HepG2 (cell line): Measurements from ENCODE around the gene COL2A1. TPM values are rescaled to one million over a fixed set of nuclear protein-coding genes. Genes with fewer than 3 reads are reported as not detected.

Experiments used
- ATAC-seq: fragments of 200-7000 bp; cut with Tn5 transposase; 3 replicates; pipeline ENCODE4 v1.9.1; 2020; ENCODE audit warnings: mild to moderate bottlenecking, moderate library complexity
- BruUV-seq: library from RNA; stranded (reverse); fragments of 400-500 nt; replicated peaks from 2 replicates; lab custom pipeline; 2021; lab: Mats Ljungman, UMichigan
- CTCF ChIA-PET: fragments of 300-600 bp; formaldehyde crosslinking; extraction: SDS; loops from one replicate; lab custom pipeline; 2021; ENCODE audit warnings: low total read pairs, inconsistent platforms, low intra/inter-chr PET ratio; lab: Yijun Ruan, JAX
- POLR2A ChIA-PET: fragments of 350-600 bp; sonication (Branson Sonifier 250); formaldehyde crosslinking; loops from one replicate; lab custom pipeline; 2020; ENCODE audit warnings: antibody characterized with exemption, inconsistent platforms; lab: Yijun Ruan, JAX
- DNase-seq: peaks from one replicate; pipeline ENCODE4 v3.0.0-alpha.2; 2015; ENCODE audit warnings: low spot score
- FAIRE-seq: peaks from 3 replicates; lab custom pipeline; 2011; peaks lifted over from hg19 to GRCh38; lab: Jason Lieb, UNC
- H2AFZ ChIP-seq: one replicate; pipeline ENCODE4 v1.6.1; 2011; ENCODE audit warnings: low read length, inconsistent platforms
- H3K27ac ChIP-seq: fragments of 300-600 bp; 3 replicates; pipeline ENCODE4 v1.8.0; 2011; ENCODE audit warnings: mixed run types, mild to moderate bottlenecking, mixed read lengths, low read length, inconsistent platforms; ENCODE audit not compliant: insufficient read depth; ENCODE audit errors: extremely low read length
- H3K27me3 ChIP-seq, 2 experiments: fragments of 200-600 bp in 1 of 2; 2 replicates in 1 of 2; 3 replicates in 1 of 2; pipeline versions ENCODE4 v1.6.0 to v1.8.0; 2011; ENCODE audit warnings: low read length in 2 of 2, mild to moderate bottlenecking in 2 of 2, moderate library complexity in 2 of 2, inconsistent platforms in 1 of 2; ENCODE audit not compliant: insufficient read depth in 2 of 2, control insufficient read depth in 1 of 2
- H3K36me3 ChIP-seq, 2 experiments: fragments of 200-600 bp in 1 of 2; replicated peaks in 1 of 2; 2 replicates in 1 of 2; 3 replicates in 1 of 2; pipeline versions ENCODE4 v1.5.1 to v1.8.0; 2011; ENCODE audit warnings: low read length in 2 of 2, inconsistent platforms in 1 of 2; ENCODE audit not compliant: insufficient read depth in 2 of 2, control insufficient read depth in 1 of 2
- H3K4me1 ChIP-seq: 2 replicates; pipeline ENCODE4 v1.5.1; 2012; ENCODE audit warnings: low read length, inconsistent platforms; ENCODE audit not compliant: insufficient read depth
- H3K4me2 ChIP-seq: 2 replicates; pipeline ENCODE4 v1.6.0; 2011; ENCODE audit warnings: low read depth, low read length, inconsistent platforms
- H3K4me3 ChIP-seq, 3 experiments: fragments of 200-600 bp in 1 of 3; sonication (generic), shearing (Covaris generic) in 1 of 3; replicated peaks in 1 of 3; 2 replicates each; pipeline ENCODE4 v1.5.1; 2011 to 2016; ENCODE audit warnings: low read length in 3 of 3, inconsistent platforms in 2 of 3, low read depth in 2 of 3, mild to moderate bottlenecking in 2 of 3, control low read depth in 1 of 3, mixed read lengths in 1 of 3; ENCODE audit not compliant: insufficient read depth in 1 of 3
- H3K79me2 ChIP-seq: one replicate; pipeline ENCODE4 v1.6.1; 2011; ENCODE audit warnings: low read length, inconsistent platforms; ENCODE audit not compliant: insufficient read depth
- H3K9ac ChIP-seq: 2 replicates; pipeline ENCODE4 v1.6.0; 2011; ENCODE audit warnings: mild to moderate bottlenecking, low read depth, low read length, inconsistent platforms; ENCODE audit not compliant: insufficient read depth
- H3K9me3 ChIP-seq: 2 replicates; pipeline ENCODE4 v1.5.1; 2012; ENCODE audit warnings: mild to moderate bottlenecking, low read length
- H4K20me1 ChIP-seq: 2 replicates; pipeline ENCODE4 v1.6.0; 2011; ENCODE audit warnings: inconsistent platforms, mild to moderate bottlenecking, low read length, moderate library complexity; ENCODE audit not compliant: insufficient read depth
- HNF1B ChIP-seq: sonication (generic); formaldehyde crosslinking; IDR thresholded peaks from 2 replicates; pipeline ENCODE4 v1.5.1; 2020; ENCODE audit warnings: mild to moderate bottlenecking, moderate library complexity, missing genetic modification reagents
- REPIN1 ChIP-seq: sonication (generic); formaldehyde crosslinking; IDR thresholded peaks from 2 replicates; pipeline ENCODE4 v1.8.0; 2022; ENCODE audit warnings: missing genetic modification reagents, low read depth, mild to moderate bottlenecking, borderline replicate concordance
- ZFAT ChIP-seq: sonication (generic); formaldehyde crosslinking; conservative IDR thresholded peaks from 2 replicates; pipeline ENCODE4 v1.8.1; 2023; ENCODE audit warnings: missing genetic modification reagents, inconsistent platforms
- ZNF816 ChIP-seq: sonication (generic); formaldehyde crosslinking; IDR thresholded peaks from 2 replicates; pipeline ENCODE4 v1.8.0; 2022; ENCODE audit warnings: missing genetic modification reagents, mild to moderate bottlenecking, borderline replicate concordance
- WGBS: methylation state at CpG from one replicate; pipeline ENCODE4 v1.1.6; 2017; ENCODE audit warnings: low lambda C conversion rate; 5-methylcytosine and 5-hydroxymethylcytosine counted together
- in situ Hi-C: cut with HindIII; loops from 2 replicates; pipeline ENCODE4 v1.10.0; 2017; ENCODE audit warnings: low pct_unique_long_range_greater_than_20kb; ENCODE audit not compliant: extremely low pct_ligation_motif_present
- intact Hi-C: fragments of 100-400 bp; cut with micrococcal nuclease; formaldehyde crosslinking; loops from one replicate; pipeline ENCODE4 v1.10.0; 2022; ENCODE audit not compliant: unreplicated experiment
- polyA plus RNA-seq, 8 experiments: library from polyadenylated mRNA; depleted of rRNA in 3 of 8; stranded (reverse) in 7 of 8; unstranded in 1 of 8; fragments of >200 nt; fragmentation: Illumina TruSeq in 4 of 8; extraction: Trizol in 4 of 8; gene quantifications; 2 replicates each; pipeline versions ENCODE4 v1.2.1 to v1.2.3, GENCODE V29; 2011 to 2016; ENCODE audit warnings: low read depth in 4 of 8, missing spikeins in 1 of 8, mixed read lengths in 1 of 8; ENCODE audit not compliant: insufficient read depth in 1 of 8
- total RNA-seq, 5 experiments: library from RNA; depleted of rRNA; stranded (reverse); fragments of >200 nt; fragmentation: Illumina TruSeq; extraction: Trizol; gene quantifications; 2 replicates each; pipeline ENCODE4 v1.2.3, GENCODE V29; 2016; ENCODE audit warnings: low read depth in 1 of 5
- TF ChIP-seq, protein P1 (sequence below): conservative IDR thresholded peaks from 2 replicates; pipeline ENCODE4 v1.6.1; 2018; ENCODE audit warnings: missing genetic modification reagents
- TF ChIP-seq, protein P2 (sequence below): sonication (generic); formaldehyde crosslinking; IDR thresholded peaks from 2 replicates; pipeline ENCODE4 v1.5.0; 2020; ENCODE audit warnings: missing genetic modification reagents
- TF ChIP-seq, protein P3 (sequence below): sonication (generic); formaldehyde crosslinking; IDR thresholded peaks from 2 replicates; pipeline ENCODE4 v1.4.0; 2020; ENCODE audit warnings: mild to moderate bottlenecking, missing genetic modification reagents

Gene COL2A1
- total and polyA plus RNA-seq, 2 of the 13 experiments (the other 11 are each of a cell fraction or from before 2014, with no cell fraction given): 7.4 to 38.3 TPM

- TF ChIP-seq HNF1B (no peak), ZFAT (CRISPR knock-in tag) (no peak)
Observed at GRCh38 chr12:48000878-48001504, 3.3 kb downstream of the COL2A1 start (continued).

- TF ChIP-seq, protein P1, sequence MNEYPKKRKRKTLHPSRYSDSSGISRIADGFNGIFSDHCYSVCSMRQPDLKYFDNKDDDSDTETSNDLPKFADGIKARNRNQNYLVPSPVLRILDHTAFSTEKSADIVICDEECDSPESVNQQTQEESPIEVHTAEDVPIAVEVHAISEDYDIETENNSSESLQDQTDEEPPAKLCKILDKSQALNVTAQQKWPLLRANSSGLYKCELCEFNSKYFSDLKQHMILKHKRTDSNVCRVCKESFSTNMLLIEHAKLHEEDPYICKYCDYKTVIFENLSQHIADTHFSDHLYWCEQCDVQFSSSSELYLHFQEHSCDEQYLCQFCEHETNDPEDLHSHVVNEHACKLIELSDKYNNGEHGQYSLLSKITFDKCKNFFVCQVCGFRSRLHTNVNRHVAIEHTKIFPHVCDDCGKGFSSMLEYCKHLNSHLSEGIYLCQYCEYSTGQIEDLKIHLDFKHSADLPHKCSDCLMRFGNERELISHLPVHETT (CRISPR knock-in tag): no peak
- TF ChIP-seq REPIN1 (no peak), ZNF816 (CRISPR knock-in tag) (no peak)
- TF ChIP-seq, protein P2, sequence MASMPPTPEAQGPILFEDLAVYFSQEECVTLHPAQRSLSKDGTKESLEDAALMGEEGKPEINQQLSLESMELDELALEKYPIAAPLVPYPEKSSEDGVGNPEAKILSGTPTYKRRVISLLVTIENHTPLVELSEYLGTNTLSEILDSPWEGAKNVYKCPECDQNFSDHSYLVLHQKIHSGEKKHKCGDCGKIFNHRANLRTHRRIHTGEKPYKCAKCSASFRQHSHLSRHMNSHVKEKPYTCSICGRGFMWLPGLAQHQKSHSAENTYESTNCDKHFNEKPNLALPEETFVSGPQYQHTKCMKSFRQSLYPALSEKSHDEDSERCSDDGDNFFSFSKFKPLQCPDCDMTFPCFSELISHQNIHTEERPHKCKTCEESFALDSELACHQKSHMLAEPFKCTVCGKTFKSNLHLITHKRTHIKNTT (CRISPR knock-in tag): no peak
- TF ChIP-seq, protein P3, sequence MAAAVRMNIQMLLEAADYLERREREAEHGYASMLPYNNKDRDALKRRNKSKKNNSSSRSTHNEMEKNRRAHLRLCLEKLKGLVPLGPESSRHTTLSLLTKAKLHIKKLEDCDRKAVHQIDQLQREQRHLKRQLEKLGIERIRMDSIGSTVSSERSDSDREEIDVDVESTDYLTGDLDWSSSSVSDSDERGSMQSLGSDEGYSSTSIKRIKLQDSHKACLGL (CRISPR knock-in tag): no peak
- ChIA-PET CTCF (no interaction called here), POLR2A (no interaction called here)
- Histone ChIP-seq H3K4me3 (no peak overlapping the region), H3K4me2 (no peak overlapping the region), H3K27ac (no peak overlapping the region), H3K79me2 (no peaks in the 10 kb centered on the region), H4K20me1 (no peaks in the 10 kb centered on the region), H3K4me1 (peaks cover 35% of the 10 kb centered on the region), H3K9ac (no peak overlapping the region), H3K27me3 (peaks cover 2 to 38% of the 10 kb centered on the region in 2 experiments), H3K36me3 (no peaks in the 10 kb centered on the region), H3K9me3 (no peaks in the 10 kb centered on the region), H2AFZ (no peak overlapping the region)
- WGBS: 65% methylated on average over 9 of the region's 9 CpGs
- in situ Hi-C loops (no loop called here), intact Hi-C loops (loop anchor here (10.0 kb wide), 1 partner anchor 105 kb away; the partner anchor contains the start of gene SENP1)
- FAIRE-seq (no peak), ATAC-seq (no peak), DNase-seq (no peak)
- BruUV-seq: no TSS peak
Observed at GRCh38 chr12:47999816-48000215, 4.5 kb downstream of the COL2A1 start.
